Neuronal stem cell (in vitro differentiated cells): ENCODE results near the gene LDAF1.

Experiments
- DNase-seq: peaks from one replicate; pipeline ENCODE4 v3.0.0-alpha.2; 2013; ENCODE audit warnings: low spot score
- H2AFZ ChIP-seq: one replicate; pipeline ENCODE4 v1.6.1; 2013; ENCODE audit warnings: mild to moderate bottlenecking, low read length, inconsistent platforms
- H2AK5ac ChIP-seq: 2 replicates; pipeline ENCODE4 v1.6.1; 2013; ENCODE audit warnings: low read depth, mild to moderate bottlenecking, inconsistent platforms, low read length, moderate library complexity, mixed read lengths
- H2BK120ac ChIP-seq: 2 replicates; pipeline ENCODE4 v1.6.1; 2013; ENCODE audit warnings: low read depth, mild to moderate bottlenecking, inconsistent platforms, low read length, moderate library complexity, mixed read lengths
- H2BK12ac ChIP-seq: one replicate; pipeline ENCODE4 v1.6.1; 2013; ENCODE audit warnings: low read length, inconsistent platforms
- H2BK15ac ChIP-seq: 2 replicates; pipeline ENCODE4 v1.6.1; 2013; ENCODE audit warnings: mild to moderate bottlenecking, low read length, inconsistent platforms, mixed read lengths
- H2BK5ac ChIP-seq: one replicate; pipeline ENCODE4 v1.6.1; 2013; ENCODE audit warnings: inconsistent platforms, mild to moderate bottlenecking, low read length, moderate library complexity
- H3K14ac ChIP-seq: one replicate; pipeline ENCODE4 v1.6.1; 2013; ENCODE audit warnings: low read length, inconsistent platforms
- H3K18ac ChIP-seq: 2 replicates; pipeline ENCODE4 v1.6.1; 2013; ENCODE audit warnings: low read length, inconsistent platforms
- H3K23ac ChIP-seq: 2 replicates; pipeline ENCODE4 v1.6.1; 2013; ENCODE audit warnings: low read depth, mild to moderate bottlenecking, mixed read lengths, low read length, inconsistent platforms; ENCODE audit not compliant: poor library complexity
- H3K27ac ChIP-seq: replicated peaks from 3 replicates; pipeline ENCODE4 v1.5.1; 2013; ENCODE audit warnings: low read length, inconsistent platforms
- H3K27me3 ChIP-seq, 3 experiments: 2 replicates each; pipeline ENCODE4 v1.6.1; 2013; ENCODE audit warnings: low read length in 3 of 3, mild to moderate bottlenecking in 2 of 3, inconsistent platforms in 1 of 3, low read depth in 1 of 3, mixed read lengths in 1 of 3, moderate library complexity in 1 of 3; ENCODE audit not compliant: control insufficient read depth in 3 of 3, insufficient read depth in 3 of 3
- H3K36me3 ChIP-seq, 2 donors: replicated peaks in 1 of 2; 2 replicates each; pipeline ENCODE4 v1.6.1; 2013; ENCODE audit warnings: low read length in 2 of 2; ENCODE audit not compliant: control insufficient read depth in 2 of 2, insufficient read depth in 2 of 2
- H3K4ac ChIP-seq: 2 replicates; pipeline ENCODE4 v1.6.1; 2013; ENCODE audit warnings: inconsistent platforms, mild to moderate bottlenecking, low read length, moderate library complexity
- H3K4me1 ChIP-seq, 2 donors: 1 replicate in 1 of 2; 2 replicates in 1 of 2; pipeline ENCODE4 v1.6.1; 2013; ENCODE audit warnings: low read length in 2 of 2, low read depth in 1 of 2; ENCODE audit not compliant: control insufficient read depth in 2 of 2, insufficient read depth in 1 of 2
- H3K4me2 ChIP-seq: one replicate; pipeline ENCODE4 v1.6.1; 2013; ENCODE audit warnings: mild to moderate bottlenecking, low read length, inconsistent platforms; ENCODE audit not compliant: insufficient read depth, poor library complexity, severe bottlenecking
- H3K4me3 ChIP-seq, 2 donors: 2 replicates each; pipeline ENCODE4 v1.5.1; 2013; ENCODE audit warnings: low read length in 2 of 2, mild to moderate bottlenecking in 2 of 2, inconsistent platforms in 1 of 2, moderate library complexity in 1 of 2
- H3K79me1 ChIP-seq: one replicate; pipeline ENCODE4 v1.6.1; 2013; ENCODE audit warnings: low read depth, mild to moderate bottlenecking, inconsistent platforms, low read length, moderate library complexity
- H3K9ac ChIP-seq: one replicate; pipeline ENCODE4 v1.6.1; 2013; ENCODE audit warnings: mild to moderate bottlenecking, low read depth, low read length, inconsistent platforms; ENCODE audit not compliant: poor library complexity
- H3K9me3 ChIP-seq, 2 donors: replicated peaks in 1 of 2; 2 replicates each; pipeline versions ENCODE3 to v1.6.1; 2013; ENCODE audit warnings: low read length in 2 of 2, mild to moderate bottlenecking in 2 of 2, inconsistent platforms in 1 of 2, low read depth in 1 of 2, mixed read lengths in 1 of 2, moderate library complexity in 1 of 2; ENCODE audit not compliant: control insufficient read depth in 2 of 2, insufficient read depth in 1 of 2
- H4K8ac ChIP-seq: one replicate; pipeline ENCODE4 v1.6.1; 2013; ENCODE audit warnings: low read depth, mild to moderate bottlenecking, inconsistent platforms, low read length, moderate library complexity
- H4K91ac ChIP-seq: one replicate; pipeline ENCODE4 v1.6.1; 2013; ENCODE audit warnings: low read length, low read depth, mild to moderate bottlenecking, inconsistent platforms; ENCODE audit not compliant: poor library complexity
- WGBS, 2 donors: extraction: QIAGEN DNeasy Blood & Tissue Kit; methylation state at CpG; one replicate each; pipeline ENCODE4 v1.1.7; 2013; ENCODE audit warnings: missing lambda C conversion rate in 2 of 2, mixed read lengths in 1 of 2; ENCODE audit not compliant: insufficient read length in 2 of 2, insufficient replicate concordance in 1 of 2; ENCODE audit errors: extremely low coverage in 2 of 2; 5-methylcytosine and 5-hydroxymethylcytosine counted together

LDAF1 gene

GRCh38 chr16:21157632-21158031 is 842 bp upstream of the LDAF1 start:
- no CpG with 5 or more reads among the region's 5 CpGs for WGBS, 2 donors
- no peak overlapping the region for H3K14ac ChIP-seq

GRCh38 chr16:21159281-21159951 is 942 bp downstream of the LDAF1 start:
- peaks cover 5 to 37% of the 10 kb centered on the region in 2 donors for H3K36me3 ChIP-seq
- peak; percentile 37 for DNase-seq
- H2AFZ ChIP-seq: peak overlapping the region; percentile 98
- peak overlapping the region; percentile 75 to 86 for H3K4me3 ChIP-seq
- no peak overlapping the region for H3K27ac ChIP-seq
- WGBS, 2 donors: no CpG with 5 or more reads among the region's 27 CpGs
- H2BK5ac ChIP-seq: no peak overlapping the region
- no peak overlapping the region for H2BK12ac ChIP-seq
- H4K91ac ChIP-seq: no peak overlapping the region
- H3K4me2 ChIP-seq: peak overlapping the region; percentile 95
- peak overlapping the region; percentile 92 for H3K18ac ChIP-seq
- no peak overlapping the region for H2BK15ac ChIP-seq
- no peak overlapping the region for H2AK5ac ChIP-seq
- peak overlapping the region; percentile 16 for H3K23ac ChIP-seq
- H3K14ac ChIP-seq: peak overlapping the region; percentile 17
- H3K9me3 ChIP-seq: no peaks in the 10 kb centered on the region
- peak overlapping the region; percentile 70 for H2BK120ac ChIP-seq
- peaks cover 3 to 6% of the 10 kb centered on the region in 2 donors for H3K4me1 ChIP-seq
- H4K8ac ChIP-seq: no peak overlapping the region
- H3K4ac ChIP-seq: no peak overlapping the region
- no peaks in the 10 kb centered on the region for H3K27me3 ChIP-seq
- no peaks in the 10 kb centered on the region for H3K79me1 ChIP-seq
- H3K9ac ChIP-seq: peak overlapping the region; percentile 24

More at GRCh38 chr16:21157632-21158031, 842 bp upstream of the LDAF1 start:
- H3K18ac ChIP-seq: no peak overlapping the region
- H3K27ac ChIP-seq: no peak overlapping the region
- no peak overlapping the region for H3K4ac ChIP-seq
- H3K23ac ChIP-seq: no peak overlapping the region
- no peak overlapping the region for H4K8ac ChIP-seq
- no peaks in the 10 kb centered on the region for H3K79me1 ChIP-seq
- H3K36me3 ChIP-seq: peaks cover 5 to 20% of the 10 kb centered on the region in 2 donors
- peak overlapping the region in 1 of 2 donors; percentile 75 for H3K4me3 ChIP-seq
- DNase-seq: no peak
- H2BK15ac ChIP-seq: no peak overlapping the region
- H3K9me3 ChIP-seq: no peaks in the 10 kb centered on the region
- no peak overlapping the region for H3K4me2 ChIP-seq
- H3K9ac ChIP-seq: no peak overlapping the region
- H2BK120ac ChIP-seq: no peak overlapping the region
- no peaks in the 10 kb centered on the region for H3K27me3 ChIP-seq
- peaks cover 3 to 6% of the 10 kb centered on the region in 2 donors for H3K4me1 ChIP-seq
- no peak overlapping the region for H2AK5ac ChIP-seq
- H2BK5ac ChIP-seq: no peak overlapping the region
- no peak overlapping the region for H4K91ac ChIP-seq
- H2AFZ ChIP-seq: peak overlapping the region; percentile 98
- no peak overlapping the region for H2BK12ac ChIP-seq

GRCh38 chr16:21160276-21160675 is 1.8 kb downstream of the LDAF1 start:
- Histone ChIP-seq H2BK15ac (no peak overlapping the region), H3K14ac (no peak overlapping the region), H3K4me1 (peaks cover 3 to 6% of the 10 kb centered on the region in 2 donors), H4K91ac (no peak overlapping the region), H3K4ac (no peak overlapping the region), H2BK120ac (no peak overlapping the region), H3K27me3 (no peaks in the 10 kb centered on the region), H2AFZ (no peak overlapping the region), H3K79me1 (no peaks in the 10 kb centered on the region), H3K18ac (no peak overlapping the region), H3K27ac (no peak overlapping the region), H4K8ac (no peak overlapping the region), H3K4me2 (no peak overlapping the region), H3K9me3 (no peaks in the 10 kb centered on the region), H2BK12ac (no peak overlapping the region), H3K23ac (no peak overlapping the region), H3K9ac (no peak overlapping the region), H3K4me3 (no peak overlapping the region), H2AK5ac (no peak overlapping the region), H3K36me3 (peaks cover 5 to 45% of the 10 kb centered on the region in 2 donors), H2BK5ac (no peak overlapping the region)
- no peak for DNase-seq
- WGBS, 2 donors: no CpG with 5 or more reads among the region's 1 CpG

- H2BK12ac ChIP-seq: no peak overlapping the region
- no peak overlapping the region for H2BK120ac ChIP-seq
- no peak overlapping the region for H4K91ac ChIP-seq
- no peak overlapping the region for H3K18ac ChIP-seq
- WGBS, 2 donors: no CpG with 5 or more reads among the region's 2 CpGs
- no peak overlapping the region for H3K4ac ChIP-seq
- H3K4me2 ChIP-seq: no peak overlapping the region
- H3K36me3 ChIP-seq: peaks cover 5 to 49% of the 10 kb centered on the region in 2 donors
- H3K23ac ChIP-seq: no peak overlapping the region
- H3K9me3 ChIP-seq: no peaks in the 10 kb centered on the region
- H2BK15ac ChIP-seq: no peak overlapping the region
- H3K27me3 ChIP-seq: no peaks in the 10 kb centered on the region
- no peak overlapping the region for H2BK5ac ChIP-seq
- DNase-seq: no peak
- H3K79me1 ChIP-seq: no peaks in the 10 kb centered on the region
- no peak overlapping the region for H2AK5ac ChIP-seq
- H3K14ac ChIP-seq: no peak overlapping the region
- H3K4me3 ChIP-seq: no peak overlapping the region
- no peak overlapping the region for H3K9ac ChIP-seq
- H2AFZ ChIP-seq: no peak overlapping the region
- no peak overlapping the region for H3K27ac ChIP-seq
- H4K8ac ChIP-seq: no peak overlapping the region
- peaks cover 3 to 6% of the 10 kb centered on the region in 2 donors for H3K4me1 ChIP-seq
Observed at GRCh38 chr16:21161211-21161610, 2.7 kb downstream of the LDAF1 start.
